DMS53 treated with DMSO at 0.1 percent for 48 hours (cell line): ENCODE measurements around the gene ARHGEF6.
"Not testable (repeated sequence)": the region's sequence is repeated elsewhere in the genome, so short reads cannot be mapped to it uniquely, and the experiment has no call there.

ENCODE experiments used
- DNase-seq: peaks from one replicate; lab custom pipeline; 2025; ENCODE audit not compliant: unreplicated experiment; lab: John Stamatoyannopoulos, UW

Gene ARHGEF6

DNA sequence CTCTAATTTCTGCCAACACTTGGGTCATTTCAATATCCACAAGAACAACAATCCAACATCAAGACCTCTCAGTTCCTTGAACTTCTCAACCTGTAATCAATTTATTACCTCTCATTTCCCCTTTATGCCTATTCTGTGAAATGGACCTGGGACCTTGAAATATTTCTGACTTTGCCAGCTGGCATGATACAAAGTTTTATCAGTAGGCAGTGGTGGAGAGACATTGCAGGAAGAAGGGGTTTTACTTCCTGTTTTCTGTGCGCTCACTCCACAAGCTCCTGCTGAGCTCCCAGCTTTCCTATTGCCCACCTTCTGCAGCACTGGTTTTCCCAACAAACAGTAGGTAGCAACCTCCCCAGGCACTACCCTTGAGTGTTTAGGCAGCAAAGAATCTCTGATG lies 3.5 kb upstream of the ARHGEF6 start:
- no peak for DNase-seq

DNA sequence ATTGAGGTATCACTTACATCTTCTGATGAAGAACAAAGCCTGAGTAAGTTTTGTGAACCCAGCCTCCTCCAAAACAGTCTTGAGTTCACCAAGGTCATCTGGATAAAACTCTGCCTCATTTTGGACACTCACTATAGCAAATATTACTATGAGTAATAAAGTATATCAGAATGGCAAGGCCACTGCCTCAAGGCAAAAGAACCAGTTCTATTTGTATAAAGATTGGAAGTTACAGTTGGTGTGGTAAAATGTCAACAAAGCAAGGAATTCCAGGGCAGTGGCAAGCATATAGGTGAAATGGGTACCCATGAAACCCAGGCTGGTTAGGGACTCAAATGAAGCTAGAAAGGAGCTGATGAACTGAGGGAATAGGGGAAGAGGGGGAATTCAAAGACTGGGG lies 2.4 kb upstream of the ARHGEF6 start:
- DNase-seq = no peak

GRCh38 chrX:136781180-136781797 lies 557 bp upstream of the ARHGEF6 start:
- no peak for DNase-seq

- no peak for DNase-seq
Observed at GRCh38 chrX:136780241-136780640, 491 bp downstream of the ARHGEF6 start.

DNA sequence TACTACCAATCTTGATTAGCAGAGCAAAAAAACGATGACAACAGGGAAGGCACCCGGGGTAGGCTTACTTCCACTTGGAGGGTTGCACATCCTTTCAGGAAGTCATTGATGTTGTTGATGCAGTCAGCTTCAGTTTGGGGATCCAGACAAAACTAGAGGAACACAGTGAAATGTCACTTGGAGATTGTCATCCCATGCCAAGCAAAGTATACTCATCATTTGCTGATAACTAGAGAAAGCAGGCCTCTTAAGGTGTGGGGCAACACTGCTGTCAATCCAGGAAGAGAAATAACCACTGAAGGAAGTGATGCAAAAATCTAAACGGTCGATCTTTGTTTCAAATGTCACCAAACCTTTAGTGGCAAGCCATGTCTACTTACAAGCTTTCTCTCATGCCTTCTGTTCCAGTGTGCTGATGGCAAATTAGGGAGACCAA lies 1.4 kb downstream of the ARHGEF6 start:
- no peak for DNase-seq

DNA sequence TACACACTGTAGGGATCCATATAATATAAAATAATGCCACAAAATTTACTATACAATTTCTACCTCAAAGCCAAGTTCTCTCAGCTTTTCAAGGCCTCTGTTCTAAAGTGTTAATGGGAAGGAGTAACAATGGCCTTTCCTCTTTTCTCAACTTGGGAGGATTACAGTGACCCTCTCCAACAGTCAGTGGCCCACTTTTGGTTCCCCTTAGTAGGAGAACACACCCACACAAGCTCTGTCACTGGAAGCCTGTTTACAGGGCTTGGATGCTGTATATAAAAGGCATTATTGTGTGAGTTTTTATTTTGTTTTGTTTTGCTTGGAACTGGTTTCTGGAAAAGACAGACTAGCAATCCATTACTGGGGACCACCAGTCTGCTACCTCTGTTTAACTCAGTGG lies 1.8 kb downstream of the ARHGEF6 start:
- no peak for DNase-seq

DNA sequence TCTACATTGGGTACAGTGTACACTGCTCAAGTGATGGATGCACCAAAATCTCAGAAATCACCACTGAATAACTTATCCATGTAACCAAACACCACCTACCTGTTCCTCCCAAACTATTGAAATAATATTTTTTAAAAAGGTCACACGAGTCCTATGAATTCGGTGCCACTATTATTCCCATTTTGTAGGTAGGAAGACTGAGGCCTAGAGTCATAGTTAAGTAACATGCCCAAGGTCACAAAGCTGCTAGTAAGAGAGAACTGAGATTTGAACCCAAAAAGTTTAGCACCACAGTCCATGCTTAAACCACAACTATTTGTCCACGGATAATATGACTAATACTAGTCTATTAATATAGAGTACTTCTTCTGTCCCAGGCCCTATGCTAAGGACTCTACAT lies 2.7 kb downstream of the ARHGEF6 start:
- no peak for DNase-seq

DNA sequence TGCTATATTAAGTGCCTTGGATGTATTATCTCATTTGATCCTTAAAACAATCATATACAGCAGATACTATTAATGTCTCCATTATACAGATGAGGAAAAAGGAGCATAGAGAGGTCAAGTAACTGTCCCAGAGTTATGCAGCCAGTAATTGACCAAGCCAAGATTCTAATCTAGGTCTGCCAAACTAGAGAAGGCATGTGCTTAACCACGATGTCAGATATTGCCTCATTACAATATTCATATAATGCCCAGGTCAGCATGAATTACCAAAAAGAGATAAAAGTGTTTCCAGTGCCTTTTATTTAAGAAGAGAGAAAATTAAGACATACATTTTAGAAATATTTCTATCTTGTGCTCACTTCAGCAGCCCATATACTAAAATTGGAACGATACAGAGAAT lies 7.1 kb downstream of the ARHGEF6 start:
- DNase-seq = no peak

DNA sequence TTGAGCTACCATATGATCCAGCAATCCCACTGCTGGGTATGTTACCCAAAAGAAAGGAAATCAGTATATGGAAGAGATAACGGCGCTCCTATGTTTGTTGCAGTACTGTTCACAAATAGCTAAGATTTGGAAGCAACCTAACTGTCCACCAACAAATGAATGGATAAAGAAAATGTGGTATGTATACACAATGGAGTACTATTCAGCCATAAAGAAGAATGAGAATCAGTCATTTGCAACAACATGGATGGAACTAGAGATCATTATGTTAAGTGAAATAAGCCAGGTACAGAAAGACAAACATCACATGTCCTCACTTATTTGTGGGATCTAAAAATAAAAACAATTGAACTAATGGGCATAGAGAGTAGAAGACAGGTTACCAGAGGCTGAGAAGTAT lies 8.9 kb downstream of the ARHGEF6 start:
- not testable (repeated sequence) for DNase-seq

GRCh38 chrX:136768469-136769084 lies 12.2 kb downstream of the ARHGEF6 start:
- no peak for DNase-seq

DNA sequence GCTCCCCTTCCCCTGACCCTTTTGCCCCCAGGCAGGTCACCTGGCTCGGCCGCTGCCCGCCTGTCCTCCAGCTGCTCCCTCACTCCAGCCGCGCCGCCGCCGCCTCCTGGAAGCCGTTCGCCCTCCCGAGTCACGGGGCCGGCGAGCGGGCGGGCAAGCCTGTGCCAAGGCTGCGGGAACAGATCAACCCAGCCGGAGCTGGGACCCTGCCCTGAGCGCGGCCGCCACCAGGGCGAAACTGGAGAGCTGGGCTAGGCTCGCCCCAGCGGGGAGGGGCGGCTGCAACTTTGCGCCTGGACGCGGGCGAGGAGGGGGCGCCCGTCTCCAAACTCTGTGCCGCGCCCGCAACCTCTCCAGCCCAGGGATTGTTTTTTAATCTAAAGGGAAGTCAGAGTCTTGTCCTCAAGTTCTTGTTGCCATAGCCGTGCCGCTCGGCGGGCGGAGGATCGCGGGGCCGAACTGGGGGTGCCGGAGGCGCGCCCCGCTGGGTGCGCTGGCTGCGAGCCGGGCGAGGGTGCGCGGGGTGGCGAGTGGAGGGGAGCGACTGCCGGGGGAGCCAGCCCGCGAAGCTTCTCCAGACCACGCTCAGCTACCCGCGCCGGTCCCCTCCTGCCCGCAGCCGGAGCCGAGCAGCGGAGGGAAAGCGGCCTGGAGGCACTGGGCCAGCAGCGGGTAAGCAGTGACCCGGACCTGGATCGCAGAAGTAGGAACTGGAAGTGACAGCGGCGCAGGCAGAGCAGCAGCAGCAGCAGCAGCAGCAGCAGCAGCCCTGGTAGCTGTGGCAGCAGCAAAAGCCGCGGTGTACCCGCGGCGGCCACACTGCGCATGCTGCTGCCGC lies 13.4 kb downstream of the ARHGEF6 start:
- peak; percentile 52 for DNase-seq

- no peak for DNase-seq
Observed at GRCh38 chrX:136766785-136767103, 14.0 kb downstream of the ARHGEF6 start.

GRCh38 chrX:136765821-136766356 lies 14.8 kb downstream of the ARHGEF6 start:
- no peak for DNase-seq

GRCh38 chrX:136764206-136764605 lies 16.5 kb downstream of the ARHGEF6 start:
- DNase-seq = no peak

GRCh38 chrX:136762820-136763452 lies 17.8 kb downstream of the ARHGEF6 start:
- DNase-seq = no peak

DNA sequence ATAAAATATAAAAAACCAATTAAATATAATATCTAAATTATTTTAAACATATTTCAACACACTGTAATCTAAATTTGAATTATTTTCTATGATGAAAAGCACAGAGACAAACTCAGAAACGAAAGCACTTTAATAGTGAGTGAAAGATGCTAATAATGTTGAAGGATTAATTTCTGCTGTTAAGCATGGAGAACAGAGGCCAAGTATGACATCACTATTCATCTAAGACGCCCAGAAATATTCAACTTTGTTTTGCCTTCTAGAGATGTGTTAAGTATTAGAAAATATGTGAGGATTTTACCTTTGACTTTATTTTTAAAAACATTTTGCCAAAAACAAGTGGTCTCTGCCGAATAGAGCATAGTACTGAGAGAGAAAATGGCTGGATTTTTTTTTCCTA lies 19.3 kb downstream of the ARHGEF6 start:
- DNase-seq = no peak

- no peak for DNase-seq
Observed at GRCh38 chrX:136759968-136760367, 20.8 kb downstream of the ARHGEF6 start.

DNA sequence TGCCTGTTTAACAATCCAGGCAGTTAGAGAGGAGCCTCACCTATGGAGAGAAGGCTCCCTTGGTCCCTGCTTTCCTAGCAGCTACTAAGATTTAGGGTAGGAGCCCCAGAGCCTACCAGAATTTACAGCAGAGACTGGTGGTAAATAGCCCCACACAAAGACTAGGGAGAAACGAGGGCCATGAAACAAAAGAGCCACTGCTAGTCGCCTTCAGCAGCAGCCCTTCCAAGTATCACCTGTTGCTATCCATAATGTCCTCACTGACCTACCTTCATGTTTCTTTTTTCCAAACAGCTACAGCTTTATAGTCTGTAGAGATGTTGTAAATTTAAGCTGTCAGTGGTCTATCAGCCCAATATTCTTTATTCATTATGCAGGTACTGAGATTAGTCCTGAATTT lies 25.3 kb downstream of the ARHGEF6 start:
- no peak for DNase-seq

GRCh38 chrX:136754651-136755050 lies 26.1 kb downstream of the ARHGEF6 start:
- no peak for DNase-seq

DNA sequence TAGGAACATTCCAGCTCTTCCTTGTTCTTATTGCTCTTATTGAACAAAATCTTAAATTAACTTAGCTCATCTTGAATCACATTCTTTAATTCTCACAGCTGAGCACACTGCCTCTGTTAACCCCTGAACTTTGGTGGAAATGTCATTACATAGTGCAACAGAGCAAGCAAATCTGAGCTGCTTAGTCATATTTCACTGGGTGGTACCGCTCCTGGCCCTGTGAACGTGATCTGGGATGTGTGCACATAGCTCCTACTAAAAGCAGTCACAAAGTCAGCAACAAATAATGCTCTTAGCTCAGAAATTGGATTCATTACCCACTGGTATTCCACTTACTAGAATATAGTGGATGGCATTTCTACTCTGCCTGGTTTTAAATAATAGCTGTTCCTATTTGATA lies 27.9 kb downstream of the ARHGEF6 start:
- no peak for DNase-seq

DNA sequence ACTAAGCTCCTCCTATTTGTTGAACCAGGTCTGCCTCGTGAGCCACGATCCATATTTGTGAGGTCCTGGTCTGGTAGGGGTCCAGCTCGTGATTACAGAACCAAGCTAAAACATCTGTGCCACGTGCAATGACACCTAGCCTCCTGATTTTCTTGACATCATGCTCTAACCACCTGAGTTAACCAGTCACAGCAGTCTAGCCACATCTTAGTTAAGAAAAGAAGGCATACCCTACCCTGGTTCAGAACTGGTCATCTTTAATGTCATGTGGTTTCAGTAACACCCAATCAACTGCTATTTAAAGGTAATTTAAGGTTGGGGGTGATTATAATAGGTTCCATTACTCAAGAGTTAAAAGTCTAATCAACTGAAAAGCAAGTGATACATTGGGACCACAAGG lies 28.4 kb downstream of the ARHGEF6 start:
- DNase-seq = no peak

DNA sequence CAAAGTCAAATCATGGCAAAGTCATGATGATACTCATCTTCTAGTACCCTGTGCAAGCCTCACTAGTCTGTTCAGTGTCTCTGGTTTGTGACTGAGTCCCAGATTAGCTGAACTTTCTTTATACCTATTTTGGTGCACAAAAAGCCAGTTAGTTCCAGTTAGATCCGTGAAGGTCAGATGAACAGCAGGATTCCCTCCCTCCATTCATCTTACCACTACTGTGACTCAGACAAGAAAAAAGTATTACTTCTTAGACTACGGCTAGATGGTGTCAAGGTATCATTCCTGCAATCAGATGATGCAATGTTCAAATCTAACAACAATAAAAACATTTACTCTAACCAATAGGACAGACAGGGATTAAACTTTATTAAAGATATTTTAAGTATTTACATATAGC lies 30.4 kb downstream of the ARHGEF6 start:
- no peak for DNase-seq
